HG03060 (cell line): Measurements from ENCODE around the gene BATF2.
"Not testable (repeated sequence)": the region's sequence is repeated elsewhere in the genome, so short reads cannot be mapped to it uniquely, and the experiment has no call there.

Source experiments
- ATAC-seq: cut with Tn5 transposase; IDR thresholded peaks from one replicate; pipeline ENCODE4 v1.9.1; 2021; ENCODE audit warnings: low read depth, moderate number of reproducible peaks; ENCODE audit not compliant: unreplicated experiment

BATF2 gene

GRCh38 chr11:64996710-64997380 lies at the start of gene BATF2:
BATF2 (minus strand) TSS chr11:64996971; CDS start chr11:64996914, 57 bp downstream.
- ATAC-seq: no peak

DNA sequence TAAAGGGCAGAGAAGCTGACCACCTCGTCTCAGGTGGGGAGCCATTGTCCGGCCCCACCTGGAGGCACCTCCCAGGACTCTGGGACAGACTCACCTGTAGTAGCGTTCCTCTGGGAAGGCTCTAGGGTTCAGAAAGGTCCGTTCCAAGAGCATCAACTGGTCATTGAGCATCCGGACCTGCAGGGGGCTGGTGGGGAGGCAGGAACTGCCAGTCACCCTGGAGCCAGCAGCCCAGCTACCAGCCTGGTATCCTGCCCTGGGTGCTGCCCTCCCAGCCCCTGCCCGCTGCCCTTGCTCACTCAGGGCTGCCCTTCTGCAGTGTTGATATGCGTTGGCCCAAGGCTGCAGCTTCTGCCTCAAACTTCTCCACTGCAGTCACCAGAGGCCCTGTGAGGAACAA lies 49.0 kb upstream of the BATF2 start:
- ATAC-seq: no peak

GRCh38 chr11:65045061-65045460 lies 48.3 kb upstream of the BATF2 start:
- no peak for ATAC-seq

GRCh38 chr11:65043881-65044501 lies 47.2 kb upstream of the BATF2 start:
- no peak for ATAC-seq

- no peak for ATAC-seq
These were observed 46.1 kb upstream of the BATF2 start for GRCh38 chr11:65042891-65043290.

DNA sequence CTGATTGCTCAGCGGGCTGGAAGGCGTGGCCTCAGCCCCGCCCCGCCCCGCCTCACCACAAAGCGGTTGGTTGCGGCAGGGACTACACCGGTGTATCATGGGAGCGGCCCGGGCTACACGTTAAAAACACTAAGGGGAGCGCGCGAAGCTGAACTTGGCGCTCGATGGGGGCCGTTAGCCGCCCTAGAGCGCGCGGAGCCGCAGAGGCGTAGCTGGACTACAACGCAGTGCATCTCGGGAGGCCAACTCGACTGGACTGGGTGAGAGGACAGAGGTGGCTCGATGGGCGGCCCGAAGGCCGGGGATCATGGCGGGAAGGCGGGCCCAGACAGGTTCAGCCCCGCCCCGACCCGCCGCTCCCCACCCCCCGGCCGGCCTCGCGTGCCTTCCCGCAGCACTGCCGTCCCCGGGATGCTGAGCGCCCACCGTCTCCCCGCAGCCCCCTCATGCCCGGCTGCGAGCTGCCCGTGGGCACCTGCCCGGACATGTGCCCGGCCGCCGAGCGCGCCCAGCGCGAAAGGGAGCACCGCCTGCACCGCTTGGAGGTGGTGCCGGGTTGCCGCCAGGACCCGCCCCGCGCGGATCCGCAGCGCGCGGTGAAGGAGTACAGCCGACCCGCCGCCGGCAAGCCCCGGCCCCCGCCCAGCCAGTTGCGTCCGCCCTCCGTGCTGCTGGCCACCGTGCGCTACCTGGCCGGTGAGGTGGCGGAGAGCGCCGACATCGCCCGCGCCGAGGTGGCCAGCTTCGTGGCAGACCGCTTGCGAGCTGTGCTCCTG lies 44.3 kb upstream of the BATF2 start, which contains the start of gene SAC3D1:
SAC3D1 (plus strand) TSS at position 364 of the 776 bp plus-strand sequence; CDS start at position 447, 83 bp downstream.
- ATAC-seq: peak; percentile 62

- no peak for ATAC-seq
These were observed 43.7 kb upstream of the BATF2 start for GRCh38 chr11:65040520-65040846.

- ATAC-seq: no peak
These were observed 40.2 kb upstream of the BATF2 start for GRCh38 chr11:65036931-65037330.

DNA sequence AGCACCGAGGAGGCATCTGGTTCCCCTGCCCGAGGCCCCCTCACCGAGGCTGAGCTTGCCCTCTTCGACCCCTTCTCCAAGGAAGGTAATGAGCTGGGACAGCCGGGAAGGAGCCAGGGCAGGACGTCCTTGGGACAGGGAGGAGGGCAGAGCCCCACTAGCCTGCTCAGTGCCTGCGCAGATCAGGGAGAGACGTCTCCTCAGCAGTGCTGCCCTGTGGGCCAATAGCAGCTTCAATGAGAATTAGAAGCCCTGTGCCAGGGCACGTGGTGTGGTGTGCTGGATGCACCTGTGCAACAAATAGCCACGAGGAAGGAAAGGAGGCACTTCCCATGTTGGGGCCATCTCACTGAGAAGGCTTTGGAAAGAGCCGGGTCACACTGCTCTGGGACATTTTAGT lies 38.8 kb upstream of the BATF2 start:
- no peak for ATAC-seq

GRCh38 chr11:65034423-65034822 lies 37.7 kb upstream of the BATF2 start:
- no peak for ATAC-seq

DNA sequence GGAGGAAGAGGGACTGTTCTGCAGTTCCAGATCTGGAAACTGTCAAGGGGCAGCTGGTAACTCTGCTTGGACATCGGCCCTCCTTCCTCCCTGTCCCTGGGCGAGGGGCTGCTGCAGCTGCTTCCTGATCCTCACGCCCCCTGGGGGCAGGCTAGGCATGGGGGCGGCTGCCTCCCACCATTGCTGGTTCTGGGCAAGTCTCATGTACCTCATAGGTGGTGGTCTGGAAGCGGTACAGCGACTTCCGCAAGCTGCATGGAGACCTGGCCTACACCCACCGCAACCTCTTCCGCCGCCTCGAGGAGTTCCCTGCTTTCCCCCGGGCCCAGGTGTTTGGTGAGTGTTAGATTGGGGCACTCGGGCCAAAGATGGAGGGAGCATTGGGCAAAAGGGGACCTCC lies 35.4 kb upstream of the BATF2 start:
- ATAC-seq: no peak

- peak; percentile 85 for ATAC-seq
These were observed 30.7 kb upstream of the BATF2 start, which contains the start of gene SNX15 for GRCh38 chr11:65027213-65028067. SNX15 (plus strand) TSS chr11:65027439; CDS start chr11:65027538, 99 bp downstream.

DNA sequence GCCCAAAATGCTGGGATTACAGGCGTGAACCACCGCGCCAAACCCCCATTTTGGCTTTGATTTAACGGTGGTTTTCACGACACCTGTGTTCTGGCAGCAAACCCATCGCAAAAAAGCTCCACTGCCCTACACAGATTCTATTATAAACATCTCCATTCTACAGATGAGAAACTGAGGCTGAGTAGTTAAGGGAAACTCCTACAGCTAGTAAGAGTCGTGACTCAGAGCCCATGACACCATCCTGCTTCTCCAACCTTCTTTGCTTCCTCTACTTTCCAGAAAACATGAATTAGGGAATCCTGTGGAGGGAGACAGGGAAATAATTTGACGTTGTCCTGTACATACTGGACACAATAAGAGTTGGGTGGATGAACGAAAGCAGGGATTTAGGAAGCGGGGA lies 30.0 kb upstream of the BATF2 start:
- no peak for ATAC-seq

GRCh38 chr11:65023502-65023901 lies 26.7 kb upstream of the BATF2 start:
- ATAC-seq: not testable (repeated sequence)

- ATAC-seq: no peak
These were observed 24.7 kb upstream of the BATF2 start for GRCh38 chr11:65021509-65021908.

- no peak for ATAC-seq
These were observed 24.2 kb upstream of the BATF2 start for GRCh38 chr11:65021003-65021402.

GRCh38 chr11:65019824-65020223 lies 23.1 kb upstream of the BATF2 start:
- ATAC-seq: no peak

- no peak for ATAC-seq
These were observed 21.2 kb upstream of the BATF2 start for GRCh38 chr11:65017937-65018336.

DNA sequence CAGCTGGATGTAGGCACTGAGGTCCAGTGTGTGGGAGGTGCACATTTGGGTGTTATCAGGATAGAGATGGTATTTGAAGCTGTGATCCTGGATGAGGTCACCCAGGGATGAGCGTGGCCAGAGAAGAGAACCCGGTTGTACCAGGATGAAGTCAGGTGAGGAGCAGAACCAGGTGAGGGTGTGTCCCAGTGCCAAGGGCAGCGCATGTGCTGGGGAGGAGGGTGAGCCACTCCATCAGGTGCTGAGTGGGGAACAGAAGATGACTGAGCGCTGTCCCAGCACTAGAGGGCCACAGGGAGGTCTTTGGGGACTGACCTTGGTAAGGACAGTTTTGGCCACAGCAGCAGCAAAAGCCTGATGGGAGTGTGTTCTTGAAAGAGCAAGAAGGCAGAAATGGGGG lies 19.9 kb upstream of the BATF2 start:
- ATAC-seq: no peak

DNA sequence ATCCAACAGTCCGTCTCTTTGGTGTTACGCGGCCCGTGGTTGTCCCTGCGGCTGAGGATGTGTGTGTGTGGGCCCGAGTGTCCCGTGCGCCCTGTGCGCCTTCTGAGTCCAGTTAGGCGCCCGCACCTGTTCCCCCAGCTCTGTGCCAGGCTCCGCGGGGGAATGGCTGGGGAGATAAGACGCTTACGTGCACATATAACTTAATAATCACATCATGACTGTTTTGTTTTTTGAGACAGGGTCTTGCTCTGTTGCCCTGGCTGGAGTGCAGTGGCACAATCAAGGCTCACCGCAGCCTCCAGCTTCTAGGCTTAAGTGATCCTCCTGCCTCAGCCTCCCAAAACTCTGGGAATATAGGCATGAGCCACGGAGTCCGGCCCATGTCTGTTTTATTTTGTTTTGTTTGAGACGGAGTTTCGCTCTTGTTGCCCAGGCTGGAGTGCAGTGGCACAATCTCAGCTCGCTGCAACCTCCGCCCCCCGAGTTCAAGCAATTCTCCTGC lies 18.0 kb upstream of the BATF2 start:
- ATAC-seq: no peak
